ENCODE results near the gene LRRC4.

LRRC4 gene

GRCh38 chr7:128065872-128066271, 34.6 kb upstream of the LRRC4 start:
- Mint-ChIP-seq H3K36me3 (ENCODE audit: low read depth) (peaks cover 7% of the 10 kb centered on the region), H3K4me3 (no peak overlapping the region), H3K4me1 (peaks cover 8% of the 10 kb centered on the region), H3K27me3 (ENCODE audit: low read depth, poor library complexity) (no peaks in the 10 kb centered on the region), H3K9me3 (no peaks in the 10 kb centered on the region), H3K27ac (no peak overlapping the region)
- no peak for TF ChIP-seq CTCF (IDR thresholded peaks at IDR 0.05)
- DNase-seq: no peak

GRCh38 chr7:128063088-128063487, 31.9 kb upstream of the LRRC4 start:
- no peak for DNase-seq
- no peak overlapping the region for H3K4me3 Mint-ChIP-seq
- no peaks in the 10 kb centered on the region for H3K36me3 Mint-ChIP-seq (ENCODE audit: low read depth)
- no peak overlapping the region for H3K27ac Mint-ChIP-seq
- no peak for TF ChIP-seq CTCF (IDR thresholded peaks at IDR 0.05)
- H3K4me1 Mint-ChIP-seq: peaks cover 15% of the 10 kb centered on the region
- H3K9me3 Mint-ChIP-seq: no peaks in the 10 kb centered on the region
- H3K27me3 Mint-ChIP-seq (ENCODE audit: low read depth, poor library complexity): peaks cover 3% of the 10 kb centered on the region

GRCh38 chr7:128060018-128060417, 28.8 kb upstream of the LRRC4 start:
- Mint-ChIP-seq H3K9me3 (no peaks in the 10 kb centered on the region), H3K27ac (no peak overlapping the region), H3K4me1 (peaks cover 27% of the 10 kb centered on the region), H3K36me3 (ENCODE audit: low read depth) (no peaks in the 10 kb centered on the region), H3K27me3 (ENCODE audit: low read depth, poor library complexity) (peaks cover 3% of the 10 kb centered on the region), H3K4me3 (no peak overlapping the region)
- no peak for DNase-seq
- no peak for TF ChIP-seq CTCF (IDR thresholded peaks at IDR 0.05)

DNA sequence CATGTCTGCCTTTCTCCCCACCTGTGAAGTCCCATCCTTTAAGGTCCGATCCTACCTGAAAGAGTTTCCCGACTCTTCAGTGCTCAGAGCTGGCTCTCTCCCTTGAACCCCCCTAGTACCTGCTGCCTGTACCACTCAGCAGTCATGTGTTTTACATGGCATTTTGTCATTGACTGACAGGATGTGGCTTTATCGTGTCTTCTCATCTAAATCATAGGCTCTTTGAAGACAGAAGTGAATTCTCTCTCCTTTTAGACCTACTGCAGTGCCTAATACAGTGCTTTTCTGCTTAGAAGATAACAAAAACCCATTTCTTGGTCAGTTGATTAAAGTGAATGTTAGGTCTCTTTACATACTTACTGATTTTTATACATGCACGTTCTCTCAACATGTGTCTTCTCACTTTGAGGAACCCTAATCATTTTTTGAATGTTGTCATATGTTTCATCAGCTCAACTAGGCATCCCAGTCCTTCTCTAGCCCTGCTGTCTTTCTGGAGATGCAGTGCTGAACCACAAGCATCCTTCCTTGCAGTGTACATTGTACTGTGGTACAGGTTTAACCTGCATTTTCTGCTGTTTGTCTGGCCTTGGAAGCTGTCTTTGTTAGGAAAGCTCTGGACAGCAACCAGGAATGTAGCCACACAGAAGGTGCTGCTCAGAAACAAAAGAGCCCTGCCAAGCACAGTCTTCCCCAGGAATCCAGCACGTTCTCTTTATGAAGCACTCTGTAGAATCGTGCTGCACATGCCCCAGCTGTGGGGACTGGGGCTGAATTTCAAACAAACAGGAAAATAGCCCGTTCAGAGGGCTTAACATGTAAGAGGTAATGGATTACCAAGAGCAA, 28.1 kb upstream of the LRRC4 start:
- H3K27me3 Mint-ChIP-seq (ENCODE audit: low read depth, poor library complexity): peaks cover 3% of the 10 kb centered on the region
- DNase-seq: no peak
- no peak overlapping the region for H3K27ac Mint-ChIP-seq
- H3K4me3 Mint-ChIP-seq: no peak overlapping the region
- no peaks in the 10 kb centered on the region for H3K9me3 Mint-ChIP-seq
- no peaks in the 10 kb centered on the region for H3K36me3 Mint-ChIP-seq (ENCODE audit: low read depth)
- no peak for TF ChIP-seq CTCF (IDR thresholded peaks at IDR 0.05)
- H3K4me1 Mint-ChIP-seq: peaks cover 34% of the 10 kb centered on the region

DNA sequence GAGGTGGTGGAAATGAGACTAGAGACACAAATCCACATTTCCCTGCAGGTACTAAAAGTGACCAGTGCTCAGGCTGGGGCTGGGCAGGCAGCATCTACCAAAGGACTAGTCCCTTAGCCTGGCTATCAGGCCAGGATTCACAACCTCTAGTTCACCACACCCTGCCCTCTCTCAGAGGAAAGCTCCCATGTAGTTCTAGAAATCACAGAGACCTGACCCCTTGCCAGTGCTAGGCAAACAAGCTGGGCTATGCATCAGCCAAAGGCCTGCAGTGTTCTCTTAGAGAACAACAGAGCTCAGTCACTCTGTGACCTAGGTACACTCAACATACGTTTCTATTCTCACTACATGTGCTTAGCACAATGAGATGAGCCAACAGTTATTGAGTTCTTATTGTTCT, 26.7 kb upstream of the LRRC4 start:
- DNase-seq: no peak

More for the DNA sequence above, 26.7 kb upstream of the LRRC4 start:
- no peak overlapping the region for H3K27ac Mint-ChIP-seq
- H3K4me3 Mint-ChIP-seq: no peak overlapping the region
- TF ChIP-seq CTCF (IDR thresholded peaks at IDR 0.05): no peak
- H3K9me3 Mint-ChIP-seq: no peaks in the 10 kb centered on the region
- H3K36me3 Mint-ChIP-seq (ENCODE audit: low read depth): no peaks in the 10 kb centered on the region
- H3K27me3 Mint-ChIP-seq (ENCODE audit: low read depth, poor library complexity): peaks cover 3% of the 10 kb centered on the region
- peaks cover 46% of the 10 kb centered on the region for H3K4me1 Mint-ChIP-seq
